HepG2 (cell line): ENCODE data around the gene TLCD1. TPM values are rescaled to one million over a fixed set of nuclear protein-coding genes. Genes with fewer than 3 reads are reported as not detected.

Source experiments
- FOXP4 ChIP-seq: sonication (generic); formaldehyde crosslinking; IDR thresholded peaks from 2 replicates; pipeline ENCODE4 v1.4.0; 2020; ENCODE audit warnings: missing genetic modification reagents
- GABPA ChIP-seq, 2 experiments: IDR thresholded peaks; 2 replicates each; pipeline ENCODE4 v1.6.1; 2011 to 2016; ENCODE audit warnings: low read depth in 2 of 2, low read length in 1 of 2, missing biosample characterization in 1 of 2, missing genetic modification characterization in 1 of 2
- GATA4 ChIP-seq: sonication (generic); IDR thresholded peaks from 2 replicates; pipeline ENCODE4 v1.6.1; 2016; ENCODE audit warnings: antibody characterized with exemption, low read depth, borderline replicate concordance
- IKZF1 ChIP-seq: fragments of 450-650 bp; IDR thresholded peaks from 2 replicates; pipeline ENCODE4 v1.7.1; 2016
- KAT7 ChIP-seq: IDR thresholded peaks from 2 replicates; pipeline ENCODE4 v1.6.1; 2018; ENCODE audit warnings: borderline replicate concordance, missing compliant biosample characterization
- KDM4B ChIP-seq: sonication (generic); formaldehyde crosslinking; IDR thresholded peaks from 2 replicates; pipeline ENCODE4 v1.4.0; 2020; ENCODE audit warnings: missing genetic modification reagents
- KDM5A ChIP-seq: fragments of 200-600 bp; sonication (generic); IDR thresholded peaks from 2 replicates; pipeline ENCODE4 v1.7.0; 2018; ENCODE audit warnings: antibody characterized with exemption, mild to moderate bottlenecking, low read length, borderline replicate concordance
- KLF16 ChIP-seq, 2 experiments: sonication (generic) in 1 of 2; formaldehyde crosslinking in 1 of 2; IDR thresholded peaks; 2 replicates each; pipeline versions ENCODE4 v1.6.1 to v1.8.0; 2016 to 2023; ENCODE audit warnings: missing genetic modification reagents in 2 of 2, missing compliant biosample characterization in 1 of 2
- MAF1 ChIP-seq: sonication (generic); formaldehyde crosslinking; IDR thresholded peaks from 2 replicates; pipeline ENCODE4 v1.5.0; 2020; ENCODE audit warnings: missing genetic modification reagents, borderline replicate concordance
- MED1 ChIP-seq: sonication (generic); formaldehyde crosslinking; IDR thresholded peaks from 2 replicates; pipeline ENCODE4 v1.4.0; 2020; ENCODE audit warnings: missing genetic modification reagents
- NONO ChIP-seq, 2 experiments: fragments of 450-650 bp in 1 of 2; sonication (generic) in 1 of 2; formaldehyde crosslinking in 1 of 2; IDR thresholded peaks in 1 of 2; conservative IDR thresholded peaks in 1 of 2; 2 replicates each; pipeline versions ENCODE4 v1.6.1 to v1.8.0; 2017 to 2022; ENCODE audit warnings: mild to moderate bottlenecking in 1 of 2, missing genetic modification reagents in 1 of 2, moderate library complexity in 1 of 2
- PHF20 ChIP-seq: sonication (generic); formaldehyde crosslinking; IDR thresholded peaks from 2 replicates; pipeline ENCODE4 v1.5.0; 2020; ENCODE audit warnings: mild to moderate bottlenecking, missing genetic modification reagents
- POLR2AphosphoS5 ChIP-seq: IDR thresholded peaks from 2 replicates; pipeline ENCODE4 v1.6.1; 2012; ENCODE audit warnings: low read depth, low read length
- SP1 ChIP-seq, 2 experiments: fragments of 450-650 bp in 1 of 2; sonication (generic) in 1 of 2; formaldehyde crosslinking in 1 of 2; IDR thresholded peaks; 2 replicates each; pipeline versions ENCODE4 v1.4.0 to v1.6.1; 2016 to 2020; ENCODE audit warnings: missing genetic modification reagents in 1 of 2
- XRCC5 ChIP-seq: fragments of 200-400 bp; formaldehyde crosslinking; optimal IDR thresholded peaks from 2 replicates; pipeline ENCODE3; 2017; ENCODE audit warnings: mild to moderate bottlenecking, low read length
- ZBED4 ChIP-seq: sonication (generic); formaldehyde crosslinking; IDR thresholded peaks from 2 replicates; pipeline ENCODE4 v1.4.0; 2020; ENCODE audit warnings: missing genetic modification reagents, borderline replicate concordance
- ZNF383 ChIP-seq: sonication (generic); formaldehyde crosslinking; IDR thresholded peaks from 2 replicates; pipeline ENCODE4 v1.4.0; 2020; ENCODE audit warnings: missing genetic modification reagents, mild to moderate bottlenecking, borderline replicate concordance
- ZNF737 ChIP-seq: sonication (generic); formaldehyde crosslinking; IDR thresholded peaks from 2 replicates; pipeline ENCODE4 v1.5.0; 2020; ENCODE audit warnings: missing genetic modification reagents, mild to moderate bottlenecking, borderline replicate concordance
- ZNF772 ChIP-seq: sonication (generic); formaldehyde crosslinking; IDR thresholded peaks from 2 replicates; pipeline ENCODE4 v1.5.0; 2020; ENCODE audit warnings: mild to moderate bottlenecking, missing genetic modification reagents
- polyA plus RNA-seq, 8 experiments: library from polyadenylated mRNA; depleted of rRNA in 3 of 8; stranded (reverse) in 7 of 8; unstranded in 1 of 8; fragments of >200 nt; fragmentation: Illumina TruSeq in 4 of 8; extraction: Trizol in 4 of 8; gene quantifications; 2 replicates each; pipeline versions ENCODE4 v1.2.1 to v1.2.3, GENCODE V29; 2011 to 2016; ENCODE audit warnings: low read depth in 4 of 8, missing spikeins in 1 of 8, mixed read lengths in 1 of 8; ENCODE audit not compliant: insufficient read depth in 1 of 8
- total RNA-seq, 5 experiments: library from RNA; depleted of rRNA; stranded (reverse); fragments of >200 nt; fragmentation: Illumina TruSeq; extraction: Trizol; gene quantifications; 2 replicates each; pipeline ENCODE4 v1.2.3, GENCODE V29; 2016; ENCODE audit warnings: low read depth in 1 of 5
- TF ChIP-seq, protein P1 (sequence below): sonication (generic); formaldehyde crosslinking; IDR thresholded peaks from 2 replicates; pipeline ENCODE4 v1.4.0; 2020; ENCODE audit warnings: mild to moderate bottlenecking, missing genetic modification reagents

TLCD1 gene
- total and polyA plus RNA-seq, 2 of the 13 experiments (the other 11 are each of a cell fraction or from before 2014, with no cell fraction given), result 14.9 to 19.6 TPM

- peak in 1 of 2 experiments; percentile 64; a peak in 2 of 4 replicates for TF ChIP-seq KLF16 (CRISPR knock-in tag; IDR thresholded peaks at IDR 0.05)
- TF ChIP-seq ZNF383 (CRISPR knock-in tag), result peak; percentile 85; the same call in 1 of the 2 replicates
- TF ChIP-seq ZNF772 (CRISPR knock-in tag), result no peak; the same call in 1 of the 2 replicates
- no peak for TF ChIP-seq SP1 (IDR thresholded peaks at IDR 0.05)
- TF ChIP-seq SP1 (CRISPR knock-in tag; IDR thresholded peaks at IDR 0.05), result peak; percentile 53
- peak; percentile 77 for TF ChIP-seq KDM5A
- TF ChIP-seq XRCC5, result peak; percentile 82
- peak; percentile 85 for TF ChIP-seq POLR2AphosphoS5
- TF ChIP-seq ZNF737 (CRISPR knock-in tag), result no peak
- TF ChIP-seq KAT7, result peak; percentile 72; the same call in 1 of the 2 replicates
- TF ChIP-seq ZBED4 (CRISPR knock-in tag), result peak; percentile 16; the same call in 1 of the 2 replicates
- 0 out of 2 replicates have a peak, but pooled peaks have one; percentile 4 for TF ChIP-seq PHF20
- TF ChIP-seq MED1, result peak; percentile 45; the same call in 1 of the 2 replicates
- TF ChIP-seq KDM4B (CRISPR knock-in tag), result 0 out of 2 replicates have a peak, but pooled peaks have one; percentile 23
- TF ChIP-seq GABPA (IDR thresholded peaks at IDR 0.05; ENCODE audit: low read depth, low read length), result 0 out of 2 replicates have a peak, but pooled peaks have one; percentile 0
- peak; percentile 50 for TF ChIP-seq GABPA (CRISPR knock-in tag; IDR thresholded peaks at IDR 0.05; ENCODE audit: low read depth)
- TF ChIP-seq NONO (IDR thresholded peaks at IDR 0.05), result no peak
- peak; percentile 68 for TF ChIP-seq NONO (CRISPR knock-in tag; conservative IDR thresholded peaks at IDR 0.05)
- peak; percentile 47; the same call in 1 of the 2 replicates for TF ChIP-seq FOXP4 (CRISPR knock-in tag)
- no peak for TF ChIP-seq IKZF1
- peak; percentile 31; the same call in 1 of the 2 replicates for TF ChIP-seq MAF1 (CRISPR knock-in tag)
- TF ChIP-seq, protein P1, sequence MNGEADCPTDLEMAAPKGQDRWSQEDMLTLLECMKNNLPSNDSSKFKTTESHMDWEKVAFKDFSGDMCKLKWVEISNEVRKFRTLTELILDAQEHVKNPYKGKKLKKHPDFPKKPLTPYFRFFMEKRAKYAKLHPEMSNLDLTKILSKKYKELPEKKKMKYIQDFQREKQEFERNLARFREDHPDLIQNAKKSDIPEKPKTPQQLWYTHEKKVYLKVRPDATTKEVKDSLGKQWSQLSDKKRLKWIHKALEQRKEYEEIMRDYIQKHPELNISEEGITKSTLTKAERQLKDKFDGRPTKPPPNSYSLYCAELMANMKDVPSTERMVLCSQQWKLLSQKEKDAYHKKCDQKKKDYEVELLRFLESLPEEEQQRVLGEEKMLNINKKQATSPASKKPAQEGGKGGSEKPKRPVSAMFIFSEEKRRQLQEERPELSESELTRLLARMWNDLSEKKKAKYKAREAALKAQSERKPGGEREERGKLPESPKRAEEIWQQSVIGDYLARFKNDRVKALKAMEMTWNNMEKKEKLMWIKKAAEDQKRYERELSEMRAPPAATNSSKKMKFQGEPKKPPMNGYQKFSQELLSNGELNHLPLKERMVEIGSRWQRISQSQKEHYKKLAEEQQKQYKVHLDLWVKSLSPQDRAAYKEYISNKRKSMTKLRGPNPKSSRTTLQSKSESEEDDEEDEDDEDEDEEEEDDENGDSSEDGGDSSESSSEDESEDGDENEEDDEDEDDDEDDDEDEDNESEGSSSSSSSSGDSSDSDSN, result peak; percentile 81
- 0 out of 2 replicates have a peak, but pooled peaks have one; percentile 43 for TF ChIP-seq GATA4
These were observed 826 bp upstream of the TLCD1 start (continued) for GRCh38 chr17:28726627-28727491.
